WTC11 (cell line): ENCODE results near the gene MX2. TPM values are rescaled to one million over a fixed set of nuclear protein-coding genes. Genes with fewer than 3 reads are reported as not detected.

Experiments used
- ATAC-seq: fragments of 200-7000 bp; cut with Tn5 transposase; 2 replicates; pipeline ENCODE4 v1.10.0; 2021; ENCODE audit warnings: mild to moderate bottlenecking, moderate library complexity
- CTCF ChIA-PET: fragments of 300-600 bp; sonication (Branson Sonifier 250); formaldehyde crosslinking; loops from one replicate; lab custom pipeline; 2021; ENCODE audit warnings: antibody characterized with exemption; lab: Charles Lee
- POLR2A ChIA-PET: fragments of 350-600 bp; sonication (Branson Sonifier 250); formaldehyde crosslinking; loops from one replicate; lab custom pipeline; 2021; ENCODE audit warnings: antibody characterized with exemption; lab: Charles Lee
- DNase-seq: peaks from one replicate; pipeline ENCODE4 v3.0.0; 2021; ENCODE audit warnings: low spot score
- H3K27ac Mint-ChIP-seq: 2 replicates; pipeline ENCODE4 v1.8.0; 2021; ENCODE audit warnings: mixed read lengths
- H3K27me3 Mint-ChIP-seq: 2 replicates; pipeline ENCODE4 v1.8.0; 2021; ENCODE audit warnings: low read depth, mild to moderate bottlenecking, moderate library complexity, mixed read lengths
- H3K36me3 Mint-ChIP-seq: 2 replicates; pipeline ENCODE4 v1.8.0; 2021; ENCODE audit warnings: mixed read lengths
- H3K4me1 Mint-ChIP-seq: 2 replicates; pipeline ENCODE4 v1.8.0; 2022; ENCODE audit warnings: mixed read lengths
- H3K4me3 Mint-ChIP-seq: 2 replicates; pipeline ENCODE4 v1.8.0; 2021; ENCODE audit warnings: mild to moderate bottlenecking, moderate library complexity, mixed read lengths
- H3K9me3 Mint-ChIP-seq: 2 replicates; pipeline ENCODE4 v1.8.0; 2021; ENCODE audit warnings: mixed read lengths
- CREB1 ChIP-seq: sonication (generic); formaldehyde crosslinking; IDR thresholded peaks from 2 replicates; pipeline ENCODE4 v1.8.0; 2023; ENCODE audit warnings: mild to moderate bottlenecking, missing genetic modification reagents
- EMX1 ChIP-seq: fragments of 250-450 bp; sonication (Bioruptor Pico); IDR thresholded peaks from 2 replicates; pipeline ENCODE4 v1.8.0; 2021; ENCODE audit warnings: mild to moderate bottlenecking
- GRHL2 ChIP-seq: fragments of 250-450 bp; sonication (Bioruptor Pico); IDR thresholded peaks from 2 replicates; pipeline ENCODE4 v1.8.0; 2022; ENCODE audit warnings: mild to moderate bottlenecking, moderate library complexity; ENCODE audit not compliant: insufficient replicate concordance, severe bottlenecking
- HMGA2 ChIP-seq: fragments of 250-450 bp; sonication (Bioruptor Pico); IDR thresholded peaks from 2 replicates; pipeline ENCODE4 v1.4.0; 2021; ENCODE audit warnings: mild to moderate bottlenecking, moderate library complexity
- NFATC4 ChIP-seq: fragments of 250-450 bp; sonication (Bioruptor Pico); IDR thresholded peaks from 2 replicates; pipeline ENCODE4 v1.9.0; 2021; ENCODE audit warnings: mild to moderate bottlenecking
- NFYB ChIP-seq: sonication (generic); formaldehyde crosslinking; conservative IDR thresholded peaks from 2 replicates; pipeline ENCODE4 v1.8.0; 2022; ENCODE audit warnings: low read depth, missing genetic modification reagents
- SMAD3 ChIP-seq: sonication (generic); formaldehyde crosslinking; IDR thresholded peaks from 2 replicates; pipeline ENCODE4 v1.8.0; 2022; ENCODE audit warnings: missing genetic modification reagents, mild to moderate bottlenecking, borderline replicate concordance
- SP1 ChIP-seq: sonication (generic); formaldehyde crosslinking; conservative IDR thresholded peaks from 2 replicates; pipeline ENCODE4 v1.8.1; 2022; ENCODE audit warnings: missing genetic modification reagents
- TCF7 ChIP-seq: sonication (generic); formaldehyde crosslinking; IDR thresholded peaks from 2 replicates; pipeline ENCODE4 v1.8.0; 2022; ENCODE audit warnings: mild to moderate bottlenecking, low read depth, missing genetic modification reagents, moderate library complexity
- ZNF138 ChIP-seq: sonication (generic); formaldehyde crosslinking; conservative IDR thresholded peaks from 2 replicates; pipeline ENCODE4 v1.8.1; 2022; ENCODE audit warnings: mild to moderate bottlenecking, moderate library complexity, missing genetic modification reagents
- ZNF263 ChIP-seq: sonication (generic); formaldehyde crosslinking; IDR thresholded peaks from 2 replicates; pipeline ENCODE4 v1.8.1; 2022; ENCODE audit warnings: low read depth, mild to moderate bottlenecking, moderate library complexity, missing genetic modification reagents
- ZNF671 ChIP-seq: fragments of 250-450 bp; sonication (Bioruptor Pico); IDR thresholded peaks from 2 replicates; pipeline ENCODE4 v1.8.0; 2021; ENCODE audit warnings: mild to moderate bottlenecking
- total RNA-seq: library from RNA; stranded (reverse); gene quantifications from 3 replicates; pipeline ENCODE4 v1.2.3, GENCODE V29; 2021
- TF ChIP-seq, protein P1 (sequence below): sonication (generic); formaldehyde crosslinking; IDR thresholded peaks from 2 replicates; pipeline ENCODE4 v1.8.0; 2022; ENCODE audit warnings: mild to moderate bottlenecking, missing genetic modification reagents
- TF ChIP-seq, protein P2 (sequence below): sonication (generic); formaldehyde crosslinking; IDR thresholded peaks from 2 replicates; pipeline ENCODE4 v1.8.1; 2022; ENCODE audit warnings: low read depth, mild to moderate bottlenecking, moderate library complexity, missing genetic modification reagents, borderline replicate concordance
- TF ChIP-seq, protein P3 (sequence below): fragments of 250-450 bp; sonication (Bioruptor Pico); IDR thresholded peaks from 2 replicates; pipeline ENCODE4 v2.1.2; 2022; ENCODE audit warnings: mild to moderate bottlenecking, moderate library complexity
- TF ChIP-seq, protein P4 (sequence below): fragments of 250-450 bp; sonication (Bioruptor Pico); IDR thresholded peaks from 2 replicates; pipeline ENCODE4 v1.9.0; 2021; ENCODE audit warnings: mild to moderate bottlenecking
- TF ChIP-seq, protein P5 (sequence below): fragments of 250-450 bp; sonication (Bioruptor Pico); IDR thresholded peaks from 2 replicates; pipeline ENCODE4 v1.9.0; 2021; ENCODE audit warnings: mild to moderate bottlenecking
- TF ChIP-seq, protein P6 (sequence below): sonication (generic); formaldehyde crosslinking; IDR thresholded peaks from 2 replicates; pipeline ENCODE4 v1.8.0; 2023; ENCODE audit warnings: missing genetic modification reagents, mild to moderate bottlenecking, borderline replicate concordance

MX2 gene
- total RNA-seq, 1 experiment from 2014 or later, result 2.6 TPM

DNA sequence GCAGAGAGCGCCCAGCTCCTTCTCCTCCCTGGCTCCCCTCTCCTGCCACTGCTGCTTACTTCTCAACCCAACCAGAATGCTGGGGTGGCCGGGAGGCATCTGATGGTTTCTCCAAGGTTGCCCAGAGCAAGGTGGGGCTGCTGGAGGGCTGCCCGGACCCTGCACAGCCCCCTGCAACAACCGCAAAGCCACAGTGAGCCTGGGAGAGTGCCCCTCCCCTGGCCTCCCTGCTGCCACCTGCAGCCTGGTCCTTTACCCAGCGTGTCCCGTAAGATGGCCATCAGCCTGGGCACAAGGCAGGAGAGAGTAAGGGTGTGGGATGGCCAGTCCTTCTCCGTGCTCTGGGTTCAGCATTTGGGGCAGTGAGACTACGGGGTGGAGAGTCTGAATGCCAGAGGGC, 17.0 kb downstream of the MX2 start:
- H3K36me3 Mint-ChIP-seq, result peaks cover 6% of the 10 kb centered on the region
- peaks cover 17% of the 10 kb centered on the region for H3K9me3 Mint-ChIP-seq
- POLR2A ChIA-PET, result no interaction called here
- ATAC-seq (peak; percentile 53), DNase-seq (no peak)
- H3K27ac Mint-ChIP-seq, result no peak overlapping the region
- no peak overlapping the region for H3K4me3 Mint-ChIP-seq
- H3K27me3 Mint-ChIP-seq, result 0 out of 2 replicates have a peak, but pooled peaks cover 2% of the 10 kb centered on the region
- CTCF ChIA-PET, result interaction anchor here (1.3 to 2.8 kb wide), 4 partner anchors 10 to 96 kb away, joined by 3 to 28 read pairs (median 12); no protein-coding TSS in a partner anchor
- TF ChIP-seq GRHL2 (CRISPR knock-in tag), result no peak
- H3K4me1 Mint-ChIP-seq, result peaks cover 7% of the 10 kb centered on the region

DNA sequence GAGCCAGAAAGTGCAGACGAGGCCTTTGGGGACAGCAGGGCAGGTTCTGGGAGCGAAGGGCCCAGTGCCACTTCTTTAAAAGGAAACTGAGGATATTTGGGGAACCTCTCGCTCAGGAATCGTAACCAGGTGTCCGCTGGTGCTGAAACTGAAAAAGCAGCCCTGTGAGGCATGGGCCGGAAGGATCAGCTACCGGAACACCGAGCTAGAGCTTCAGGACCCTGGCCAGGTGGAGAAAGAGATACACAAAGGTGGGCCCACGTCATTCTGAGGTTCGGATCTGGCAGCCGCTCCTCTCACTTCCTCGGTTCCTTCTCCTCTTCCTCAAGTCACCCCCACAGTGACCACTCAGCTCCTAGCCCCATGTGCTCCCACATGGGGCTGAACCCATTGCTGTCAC, 18.1 kb downstream of the MX2 start:
- H3K27ac Mint-ChIP-seq, result no peak overlapping the region
- POLR2A ChIA-PET, result no interaction called here
- CTCF ChIA-PET, result interaction anchor here (1.1 to 1.7 kb wide), 2 partner anchors 11 to 96 kb away, joined by 3 to 12 read pairs; no protein-coding TSS in a partner anchor
- TF ChIP-seq, protein P1, sequence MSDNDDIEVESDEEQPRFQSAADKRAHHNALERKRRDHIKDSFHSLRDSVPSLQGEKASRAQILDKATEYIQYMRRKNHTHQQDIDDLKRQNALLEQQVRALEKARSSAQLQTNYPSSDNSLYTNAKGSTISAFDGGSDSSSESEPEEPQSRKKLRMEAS, result no peak
- TF ChIP-seq SMAD3 (CRISPR knock-in tag) (no peak), HMGA2 (no peak)
- TF ChIP-seq, protein P2, sequence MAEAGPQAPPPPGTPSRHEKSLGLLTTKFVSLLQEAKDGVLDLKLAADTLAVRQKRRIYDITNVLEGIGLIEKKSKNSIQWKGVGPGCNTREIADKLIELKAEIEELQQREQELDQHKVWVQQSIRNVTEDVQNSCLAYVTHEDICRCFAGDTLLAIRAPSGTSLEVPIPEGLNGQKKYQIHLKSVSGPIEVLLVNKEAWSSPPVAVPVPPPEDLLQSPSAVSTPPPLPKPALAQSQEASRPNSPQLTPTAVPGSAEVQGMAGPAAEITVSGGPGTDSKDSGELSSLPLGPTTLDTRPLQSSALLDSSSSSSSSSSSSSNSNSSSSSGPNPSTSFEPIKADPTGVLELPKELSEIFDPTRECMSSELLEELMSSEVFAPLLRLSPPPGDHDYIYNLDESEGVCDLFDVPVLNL (CRISPR knock-in tag), result no peak
- 0 out of 2 replicates have a peak, but pooled peaks cover 2% of the 10 kb centered on the region for H3K27me3 Mint-ChIP-seq
- H3K9me3 Mint-ChIP-seq, result peaks cover 17% of the 10 kb centered on the region
- no peak for DNase-seq
- ATAC-seq, result no peak
- peaks cover 6% of the 10 kb centered on the region for H3K36me3 Mint-ChIP-seq
- peaks cover 7% of the 10 kb centered on the region for H3K4me1 Mint-ChIP-seq
- no peak overlapping the region for H3K4me3 Mint-ChIP-seq

DNA sequence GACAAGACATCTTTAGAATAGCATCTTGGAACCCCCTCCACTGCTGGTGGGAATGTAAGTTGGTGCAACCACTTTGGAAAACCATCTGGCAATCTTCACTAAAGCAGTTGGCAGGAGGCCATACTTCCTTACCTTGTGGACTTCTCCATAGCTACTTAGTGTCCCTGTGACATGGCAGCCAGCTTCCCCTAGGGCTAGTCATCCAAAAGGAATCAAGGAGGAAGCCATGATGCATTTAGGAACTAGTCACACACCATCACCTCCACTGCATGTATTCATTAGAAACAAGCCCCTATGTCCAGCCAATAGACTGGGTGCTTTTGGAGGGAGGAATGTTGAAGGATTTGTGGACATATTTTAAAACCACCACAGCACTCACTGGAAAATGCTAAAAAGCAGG, 19.9 kb downstream of the MX2 start:
- Mint-ChIP-seq H3K4me3 (no peak overlapping the region), H3K4me1 (peaks cover 7% of the 10 kb centered on the region), H3K36me3 (peaks cover 6% of the 10 kb centered on the region), H3K27ac (no peak overlapping the region), H3K27me3 (peaks cover 3% of the 10 kb centered on the region; the same call in 1 of the 2 replicates), H3K9me3 (peaks cover 20% of the 10 kb centered on the region)
- no peak for DNase-seq
- ATAC-seq, result no peak
- CTCF ChIA-PET, result no interaction called here
- POLR2A ChIA-PET, result no interaction called here
- TF ChIP-seq ZNF263, result no peak
- no peak for TF ChIP-seq ZNF138 (CRISPR knock-in tag)
- TF ChIP-seq, protein P3, sequence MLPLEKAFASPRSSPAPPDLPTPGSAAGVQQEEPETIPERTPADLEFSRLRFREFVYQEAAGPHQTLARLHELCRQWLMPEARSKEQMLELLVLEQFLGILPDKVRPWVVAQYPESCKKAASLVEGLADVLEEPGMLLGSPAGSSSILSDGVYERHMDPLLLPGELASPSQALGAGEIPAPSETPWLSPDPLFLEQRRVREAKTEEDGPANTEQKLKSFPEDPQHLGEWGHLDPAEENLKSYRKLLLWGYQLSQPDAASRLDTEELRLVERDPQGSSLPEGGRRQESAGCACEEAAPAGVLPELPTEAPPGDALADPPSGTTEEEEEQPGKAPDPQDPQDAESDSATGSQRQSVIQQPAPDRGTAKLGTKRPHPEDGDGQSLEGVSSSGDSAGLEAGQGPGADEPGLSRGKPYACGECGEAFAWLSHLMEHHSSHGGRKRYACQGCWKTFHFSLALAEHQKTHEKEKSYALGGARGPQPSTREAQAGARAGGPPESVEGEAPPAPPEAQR (CRISPR knock-in tag), result no peak
- TF ChIP-seq CREB1, result no peak
- no peak for TF ChIP-seq EMX1 (CRISPR knock-in tag)
- TF ChIP-seq NFYB (CRISPR knock-in tag), result no peak
- no peak for TF ChIP-seq NFATC4 (CRISPR knock-in tag)
- TF ChIP-seq, protein P4, sequence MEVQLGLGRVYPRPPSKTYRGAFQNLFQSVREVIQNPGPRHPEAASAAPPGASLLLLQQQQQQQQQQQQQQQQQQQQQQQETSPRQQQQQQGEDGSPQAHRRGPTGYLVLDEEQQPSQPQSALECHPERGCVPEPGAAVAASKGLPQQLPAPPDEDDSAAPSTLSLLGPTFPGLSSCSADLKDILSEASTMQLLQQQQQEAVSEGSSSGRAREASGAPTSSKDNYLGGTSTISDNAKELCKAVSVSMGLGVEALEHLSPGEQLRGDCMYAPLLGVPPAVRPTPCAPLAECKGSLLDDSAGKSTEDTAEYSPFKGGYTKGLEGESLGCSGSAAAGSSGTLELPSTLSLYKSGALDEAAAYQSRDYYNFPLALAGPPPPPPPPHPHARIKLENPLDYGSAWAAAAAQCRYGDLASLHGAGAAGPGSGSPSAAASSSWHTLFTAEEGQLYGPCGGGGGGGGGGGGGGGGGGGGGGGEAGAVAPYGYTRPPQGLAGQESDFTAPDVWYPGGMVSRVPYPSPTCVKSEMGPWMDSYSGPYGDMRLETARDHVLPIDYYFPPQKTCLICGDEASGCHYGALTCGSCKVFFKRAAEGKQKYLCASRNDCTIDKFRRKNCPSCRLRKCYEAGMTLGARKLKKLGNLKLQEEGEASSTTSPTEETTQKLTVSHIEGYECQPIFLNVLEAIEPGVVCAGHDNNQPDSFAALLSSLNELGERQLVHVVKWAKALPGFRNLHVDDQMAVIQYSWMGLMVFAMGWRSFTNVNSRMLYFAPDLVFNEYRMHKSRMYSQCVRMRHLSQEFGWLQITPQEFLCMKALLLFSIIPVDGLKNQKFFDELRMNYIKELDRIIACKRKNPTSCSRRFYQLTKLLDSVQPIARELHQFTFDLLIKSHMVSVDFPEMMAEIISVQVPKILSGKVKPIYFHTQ (CRISPR knock-in tag), result no peak
- TF ChIP-seq ZNF671 (CRISPR knock-in tag), result no peak
- no peak for TF ChIP-seq TCF7 (CRISPR knock-in tag)
- TF ChIP-seq SP1 (CRISPR knock-in tag), result no peak
- TF ChIP-seq, protein P5, sequence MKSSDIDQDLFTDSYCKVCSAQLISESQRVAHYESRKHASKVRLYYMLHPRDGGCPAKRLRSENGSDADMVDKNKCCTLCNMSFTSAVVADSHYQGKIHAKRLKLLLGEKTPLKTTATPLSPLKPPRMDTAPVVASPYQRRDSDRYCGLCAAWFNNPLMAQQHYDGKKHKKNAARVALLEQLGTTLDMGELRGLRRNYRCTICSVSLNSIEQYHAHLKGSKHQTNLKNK (CRISPR knock-in tag), result no peak
- TF ChIP-seq, protein P6, sequence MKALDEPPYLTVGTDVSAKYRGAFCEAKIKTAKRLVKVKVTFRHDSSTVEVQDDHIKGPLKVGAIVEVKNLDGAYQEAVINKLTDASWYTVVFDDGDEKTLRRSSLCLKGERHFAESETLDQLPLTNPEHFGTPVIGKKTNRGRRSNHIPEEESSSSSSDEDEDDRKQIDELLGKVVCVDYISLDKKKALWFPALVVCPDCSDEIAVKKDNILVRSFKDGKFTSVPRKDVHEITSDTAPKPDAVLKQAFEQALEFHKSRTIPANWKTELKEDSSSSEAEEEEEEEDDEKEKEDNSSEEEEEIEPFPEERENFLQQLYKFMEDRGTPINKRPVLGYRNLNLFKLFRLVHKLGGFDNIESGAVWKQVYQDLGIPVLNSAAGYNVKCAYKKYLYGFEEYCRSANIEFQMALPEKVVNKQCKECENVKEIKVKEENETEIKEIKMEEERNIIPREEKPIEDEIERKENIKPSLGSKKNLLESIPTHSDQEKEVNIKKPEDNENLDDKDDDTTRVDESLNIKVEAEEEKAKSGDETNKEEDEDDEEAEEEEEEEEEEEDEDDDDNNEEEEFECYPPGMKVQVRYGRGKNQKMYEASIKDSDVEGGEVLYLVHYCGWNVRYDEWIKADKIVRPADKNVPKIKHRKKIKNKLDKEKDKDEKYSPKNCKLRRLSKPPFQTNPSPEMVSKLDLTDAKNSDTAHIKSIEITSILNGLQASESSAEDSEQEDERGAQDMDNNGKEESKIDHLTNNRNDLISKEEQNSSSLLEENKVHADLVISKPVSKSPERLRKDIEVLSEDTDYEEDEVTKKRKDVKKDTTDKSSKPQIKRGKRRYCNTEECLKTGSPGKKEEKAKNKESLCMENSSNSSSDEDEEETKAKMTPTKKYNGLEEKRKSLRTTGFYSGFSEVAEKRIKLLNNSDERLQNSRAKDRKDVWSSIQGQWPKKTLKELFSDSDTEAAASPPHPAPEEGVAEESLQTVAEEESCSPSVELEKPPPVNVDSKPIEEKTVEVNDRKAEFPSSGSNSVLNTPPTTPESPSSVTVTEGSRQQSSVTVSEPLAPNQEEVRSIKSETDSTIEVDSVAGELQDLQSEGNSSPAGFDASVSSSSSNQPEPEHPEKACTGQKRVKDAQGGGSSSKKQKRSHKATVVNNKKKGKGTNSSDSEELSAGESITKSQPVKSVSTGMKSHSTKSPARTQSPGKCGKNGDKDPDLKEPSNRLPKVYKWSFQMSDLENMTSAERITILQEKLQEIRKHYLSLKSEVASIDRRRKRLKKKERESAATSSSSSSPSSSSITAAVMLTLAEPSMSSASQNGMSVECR (CRISPR knock-in tag), result no peak
